ES-I3 (cell line): ENCODE data around the gene GNPTG.

Source experiments
- H3K36me3 ChIP-seq: 2 replicates; pipeline ENCODE4 v1.6.1; 2013; ENCODE audit warnings: mild to moderate bottlenecking, low read length, control low read depth, moderate library complexity; ENCODE audit not compliant: insufficient read depth
- H3K4me1 ChIP-seq: 2 replicates; pipeline ENCODE4 v1.6.1; 2013; ENCODE audit warnings: mild to moderate bottlenecking, control low read depth, low read length; ENCODE audit not compliant: insufficient read depth
- H3K9ac ChIP-seq: 2 replicates; pipeline ENCODE4 v1.6.1; 2013; ENCODE audit warnings: low read depth, mild to moderate bottlenecking, low read length, moderate library complexity
- H3K9me3 ChIP-seq: 2 replicates; pipeline ENCODE4 v1.6.1; 2013; ENCODE audit warnings: mild to moderate bottlenecking, low read length, moderate library complexity; ENCODE audit not compliant: control insufficient read depth, insufficient read depth

The GNPTG gene

GRCh38 chr16:1345087-1345486 is 6.6 kb upstream of the GNPTG start:
- H3K36me3 ChIP-seq, result no peaks in the 10 kb centered on the region
- H3K4me1 ChIP-seq, result no peaks in the 10 kb centered on the region; the same call in 1 of the 2 replicates
- H3K9ac ChIP-seq, result no peak overlapping the region
- H3K9me3 ChIP-seq, result no peaks in the 10 kb centered on the region

GRCh38 chr16:1345651-1346421 is 5.9 kb upstream of the GNPTG start:
- Histone ChIP-seq H3K36me3 (no peaks in the 10 kb centered on the region), H3K4me1 (no peaks in the 10 kb centered on the region; the same call in 1 of the 2 replicates), H3K9ac (no peak overlapping the region), H3K9me3 (no peaks in the 10 kb centered on the region)

GRCh38 chr16:1346422-1347285 is 5.1 kb upstream of the GNPTG start:
- no peaks in the 10 kb centered on the region for H3K9me3 ChIP-seq
- H3K9ac ChIP-seq, result no peak overlapping the region
- H3K36me3 ChIP-seq, result no peaks in the 10 kb centered on the region
- H3K4me1 ChIP-seq, result no peaks in the 10 kb centered on the region; the same call in 1 of the 2 replicates

- H3K9me3 ChIP-seq, result no peaks in the 10 kb centered on the region
- no peaks in the 10 kb centered on the region for H3K36me3 ChIP-seq
- no peaks in the 10 kb centered on the region; the same call in 1 of the 2 replicates for H3K4me1 ChIP-seq
- H3K9ac ChIP-seq, result no peak overlapping the region
Measured at GRCh38 chr16:1347286-1347855, 4.4 kb upstream of the GNPTG start.

GRCh38 chr16:1347962-1348361 is 3.8 kb upstream of the GNPTG start:
- Histone ChIP-seq H3K4me1 (0 out of 2 replicates have a peak, but pooled peaks cover 3% of the 10 kb centered on the region), H3K36me3 (no peaks in the 10 kb centered on the region), H3K9ac (no peak overlapping the region), H3K9me3 (no peaks in the 10 kb centered on the region)

GRCh38 chr16:1348441-1348840 is 3.3 kb upstream of the GNPTG start:
- Histone ChIP-seq H3K9me3 (no peaks in the 10 kb centered on the region), H3K4me1 (0 out of 2 replicates have a peak, but pooled peaks cover 3% of the 10 kb centered on the region), H3K36me3 (no peaks in the 10 kb centered on the region), H3K9ac (no peak overlapping the region)

GRCh38 chr16:1348926-1349325 is 2.8 kb upstream of the GNPTG start:
- no peak overlapping the region for H3K9ac ChIP-seq
- no peaks in the 10 kb centered on the region for H3K36me3 ChIP-seq
- 0 out of 2 replicates have a peak, but pooled peaks cover 3% of the 10 kb centered on the region for H3K4me1 ChIP-seq
- no peaks in the 10 kb centered on the region for H3K9me3 ChIP-seq

GRCh38 chr16:1349351-1349750 is 2.4 kb upstream of the GNPTG start:
- H3K9ac ChIP-seq, result no peak overlapping the region
- no peaks in the 10 kb centered on the region for H3K9me3 ChIP-seq
- no peaks in the 10 kb centered on the region for H3K36me3 ChIP-seq
- H3K4me1 ChIP-seq, result 0 out of 2 replicates have a peak, but pooled peaks cover 3% of the 10 kb centered on the region

GRCh38 chr16:1349951-1350350 is 1.8 kb upstream of the GNPTG start:
- Histone ChIP-seq H3K4me1 (0 out of 2 replicates have a peak, but pooled peaks cover 3% of the 10 kb centered on the region), H3K9ac (no peak overlapping the region), H3K36me3 (no peaks in the 10 kb centered on the region), H3K9me3 (no peaks in the 10 kb centered on the region)

- H3K4me1 ChIP-seq, result 0 out of 2 replicates have a peak, but pooled peaks cover 3% of the 10 kb centered on the region
- H3K9me3 ChIP-seq, result no peaks in the 10 kb centered on the region
- no peaks in the 10 kb centered on the region for H3K36me3 ChIP-seq
- peak overlapping the region; percentile 72; the same call in 1 of the 2 replicates for H3K9ac ChIP-seq
Measured at GRCh38 chr16:1350691-1351090, 1.0 kb upstream of the GNPTG start.

- H3K9ac ChIP-seq, result peak overlapping the region; percentile 72
- no peaks in the 10 kb centered on the region for H3K9me3 ChIP-seq
- H3K36me3 ChIP-seq, result no peaks in the 10 kb centered on the region
- H3K4me1 ChIP-seq, result 0 out of 2 replicates have a peak, but pooled peaks cover 3% of the 10 kb centered on the region
Measured at GRCh38 chr16:1351215-1351581, 533 bp upstream of the GNPTG start.

- Histone ChIP-seq H3K9ac (no peak overlapping the region), H3K36me3 (no peaks in the 10 kb centered on the region), H3K4me1 (0 out of 2 replicates have a peak, but pooled peaks cover 3% of the 10 kb centered on the region), H3K9me3 (no peaks in the 10 kb centered on the region)
Measured at GRCh38 chr16:1354815-1355540, 3.2 kb downstream of the GNPTG start.

GRCh38 chr16:1355591-1355990 is 3.9 kb downstream of the GNPTG start:
- no peak overlapping the region for H3K9ac ChIP-seq
- no peaks in the 10 kb centered on the region for H3K9me3 ChIP-seq
- no peaks in the 10 kb centered on the region for H3K36me3 ChIP-seq
- 0 out of 2 replicates have a peak, but pooled peaks cover 3% of the 10 kb centered on the region for H3K4me1 ChIP-seq
